GM19395 (cell line): Measurements from ENCODE around the gene MAD1L1.
A peak's percentile ranks its signal among the peaks of the same experiment; 100 is the strongest.

Source experiments
- ATAC-seq: cut with Tn5 transposase; IDR thresholded peaks from one replicate; pipeline ENCODE4 v1.9.1; 2021; ENCODE audit warnings: mild to moderate bottlenecking, moderate library complexity; ENCODE audit not compliant: unreplicated experiment

MAD1L1 gene

GRCh38 chr7:2258661-2259365 is 26.1 kb upstream of the MAD1L1 start:
- ATAC-seq: peak; percentile 66

DNA sequence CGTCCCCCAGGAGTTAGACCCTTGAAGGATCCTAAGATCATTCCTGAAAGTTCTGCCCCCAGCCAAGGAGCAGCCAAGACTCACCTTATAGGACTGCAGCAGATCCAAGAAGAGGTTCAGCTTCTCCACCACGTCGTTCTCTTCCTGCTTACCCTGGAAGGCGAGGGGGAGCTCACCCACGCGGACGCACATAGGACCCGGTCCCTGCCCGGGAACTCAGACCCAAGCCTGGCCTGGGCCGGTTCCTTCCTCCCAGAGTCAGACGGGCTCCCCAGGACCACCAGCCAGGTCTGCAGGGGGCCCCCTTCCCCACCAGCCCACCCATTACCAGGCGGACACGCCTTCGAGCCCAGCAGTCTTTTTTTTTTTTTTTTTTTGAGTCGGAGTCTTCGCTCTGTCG is 24.9 kb upstream of the MAD1L1 start:
- ATAC-seq: no peak

DNA sequence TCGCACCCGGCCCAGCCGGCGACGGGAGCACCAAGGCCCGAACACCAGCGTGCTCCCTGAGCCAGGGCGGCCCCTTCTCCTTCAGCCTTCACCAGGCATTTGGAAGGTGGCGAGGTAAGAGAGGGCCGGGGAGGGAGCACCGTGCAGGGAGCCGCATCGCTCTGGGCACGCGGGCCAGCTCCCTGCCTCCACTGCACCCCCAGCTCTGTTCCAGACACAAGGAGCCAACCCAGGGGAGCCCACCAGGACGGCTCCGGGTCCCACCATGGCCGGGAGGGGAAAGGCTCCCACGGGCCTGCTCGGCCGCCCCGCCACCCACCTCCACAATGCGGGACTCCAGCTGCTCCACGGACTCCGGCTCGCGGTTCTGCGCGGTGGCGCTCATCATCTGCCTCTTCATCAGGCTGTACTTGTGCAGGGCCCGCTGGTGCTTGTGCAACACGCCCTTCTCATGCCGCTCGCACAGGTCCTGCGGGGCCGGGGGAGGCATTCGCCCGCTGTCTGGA is 24.4 kb upstream of the MAD1L1 start:
- no peak for ATAC-seq

GRCh38 chr7:2256306-2257045 is 23.7 kb upstream of the MAD1L1 start:
- no peak for ATAC-seq

DNA sequence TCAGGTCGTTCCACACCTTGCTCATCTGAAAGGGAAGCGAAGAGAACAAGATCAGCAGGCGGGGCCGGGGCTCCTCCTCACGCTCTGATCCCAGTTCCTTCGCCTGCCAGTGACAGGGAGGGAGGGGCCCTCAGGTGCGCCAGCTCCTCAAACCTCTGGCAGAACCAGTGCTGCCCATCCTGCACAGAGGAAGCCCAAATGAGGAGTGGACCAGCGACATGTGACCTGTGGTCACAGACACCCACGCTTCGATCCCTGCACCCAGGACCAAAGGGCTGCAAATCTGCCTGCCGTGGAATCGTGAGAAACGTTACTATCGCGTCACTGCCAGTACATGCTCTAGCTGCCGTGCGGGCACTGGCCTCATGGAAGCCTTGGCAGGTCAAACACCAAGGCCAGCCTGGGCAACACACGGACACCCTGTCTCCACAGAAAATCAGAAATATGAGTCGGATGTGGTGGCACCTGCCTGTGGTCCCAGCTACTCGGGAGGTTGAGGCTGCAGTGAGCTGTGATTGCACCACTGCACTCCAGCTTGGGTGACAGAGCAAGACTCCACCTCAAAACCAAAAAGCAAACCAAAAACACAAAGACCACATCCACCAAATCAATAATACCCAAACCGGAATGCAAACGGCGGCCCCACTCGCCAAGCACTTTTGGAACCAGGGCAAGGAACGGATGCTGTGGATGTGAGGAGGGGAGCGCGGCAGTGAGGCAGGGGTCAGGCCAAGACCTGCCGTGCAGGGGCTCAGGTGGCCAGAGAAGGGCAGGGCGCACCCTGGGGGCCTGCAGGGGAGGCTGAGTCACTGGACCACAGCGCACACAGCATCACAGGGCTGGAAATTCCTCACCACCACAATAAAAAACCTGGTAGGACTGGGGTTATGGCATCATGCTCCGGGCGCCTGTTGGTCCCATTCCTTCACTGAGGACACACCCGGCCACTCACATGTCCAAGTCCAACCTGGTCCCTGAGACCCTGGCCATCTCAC is 22.7 kb upstream of the MAD1L1 start:
- no peak for ATAC-seq

DNA sequence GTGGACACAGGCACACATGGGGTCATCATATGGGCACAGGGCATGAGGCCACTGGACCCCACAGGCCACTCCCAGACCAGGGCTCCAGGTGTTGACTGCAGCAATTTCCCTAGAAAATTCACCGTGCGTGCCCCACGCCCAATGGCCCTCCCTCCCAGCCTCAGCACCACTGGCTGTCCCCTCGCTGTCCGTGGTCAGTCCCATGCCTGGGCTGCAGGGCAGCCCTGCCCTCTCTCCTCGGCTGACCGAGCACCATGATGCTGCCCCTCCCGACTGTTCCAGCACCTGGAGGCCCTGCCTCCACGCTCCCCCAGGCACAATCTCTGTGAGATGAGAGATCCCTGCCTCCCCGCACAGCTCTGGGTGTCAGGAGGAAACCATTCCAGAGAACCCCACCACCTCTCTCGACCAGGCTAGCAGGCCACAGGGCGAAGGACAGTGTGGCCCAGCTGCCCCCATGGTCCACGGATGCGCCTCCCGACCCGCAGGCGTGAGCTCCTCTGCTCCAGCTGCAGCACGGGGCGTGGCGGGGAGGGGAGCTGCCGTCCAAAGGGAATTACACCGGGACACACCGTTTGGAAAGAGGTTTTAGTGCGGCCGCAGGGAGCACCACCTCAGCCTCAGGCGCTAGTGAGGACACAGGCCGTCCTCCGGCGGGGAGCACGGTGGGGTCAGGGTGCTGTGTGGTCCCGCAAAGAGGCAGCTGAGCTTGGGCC is 21.8 kb upstream of the MAD1L1 start:
- ATAC-seq: no peak

DNA sequence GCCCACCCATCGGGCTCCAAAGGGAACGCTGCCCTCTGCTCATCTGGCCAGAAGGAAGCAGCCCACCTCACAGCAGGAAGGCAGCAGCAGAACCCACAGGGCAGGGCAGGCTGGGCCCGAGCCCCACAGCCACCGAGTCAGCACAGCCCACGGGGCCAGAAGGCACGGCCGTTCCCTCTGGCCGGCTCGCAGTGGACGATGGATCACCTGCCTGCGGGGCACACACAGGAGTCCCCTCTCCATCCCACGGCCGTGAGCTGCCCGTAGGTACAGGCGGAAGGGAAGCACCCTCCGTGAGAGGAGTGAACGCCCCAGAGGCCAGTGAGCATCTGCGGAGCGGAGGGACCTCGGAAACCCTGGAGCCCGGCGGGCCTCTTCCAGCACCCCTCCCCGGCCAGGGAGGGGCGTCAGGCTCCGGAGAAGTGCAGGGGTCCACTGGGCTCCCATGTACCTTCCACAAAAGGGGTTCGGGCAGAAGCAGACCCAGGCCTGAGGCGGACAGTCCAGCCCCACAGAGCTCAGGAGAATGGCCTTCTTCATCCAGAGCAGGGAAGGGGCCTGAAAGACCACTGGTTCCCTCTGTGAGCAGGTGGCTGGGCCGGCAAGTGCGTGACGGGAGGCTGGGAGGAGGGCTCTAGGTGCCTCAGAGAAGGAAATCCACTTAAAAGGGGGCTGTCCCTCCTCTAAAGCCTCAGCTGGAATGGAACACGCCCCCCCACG is 20.9 kb upstream of the MAD1L1 start:
- no peak for ATAC-seq

DNA sequence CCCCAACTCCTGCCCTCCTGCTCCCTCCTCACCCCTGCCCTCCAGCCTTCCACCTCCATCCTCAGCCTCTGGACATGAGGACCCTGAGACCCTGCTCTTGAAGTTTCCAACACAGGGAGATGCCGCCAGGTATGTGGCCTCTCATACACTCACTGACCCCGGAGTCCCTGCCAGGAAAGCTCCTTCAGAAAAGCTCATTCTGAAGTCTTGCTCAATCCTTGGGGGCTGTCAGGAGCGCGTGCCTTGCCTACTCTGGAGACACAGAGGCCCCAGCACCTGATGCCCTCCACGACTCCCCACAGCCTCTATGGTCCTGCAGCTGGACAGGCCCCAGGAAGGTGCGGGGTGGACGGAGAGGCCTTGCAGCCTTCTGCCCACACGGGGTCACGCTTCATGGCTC is 20.3 kb upstream of the MAD1L1 start:
- no peak for ATAC-seq

DNA sequence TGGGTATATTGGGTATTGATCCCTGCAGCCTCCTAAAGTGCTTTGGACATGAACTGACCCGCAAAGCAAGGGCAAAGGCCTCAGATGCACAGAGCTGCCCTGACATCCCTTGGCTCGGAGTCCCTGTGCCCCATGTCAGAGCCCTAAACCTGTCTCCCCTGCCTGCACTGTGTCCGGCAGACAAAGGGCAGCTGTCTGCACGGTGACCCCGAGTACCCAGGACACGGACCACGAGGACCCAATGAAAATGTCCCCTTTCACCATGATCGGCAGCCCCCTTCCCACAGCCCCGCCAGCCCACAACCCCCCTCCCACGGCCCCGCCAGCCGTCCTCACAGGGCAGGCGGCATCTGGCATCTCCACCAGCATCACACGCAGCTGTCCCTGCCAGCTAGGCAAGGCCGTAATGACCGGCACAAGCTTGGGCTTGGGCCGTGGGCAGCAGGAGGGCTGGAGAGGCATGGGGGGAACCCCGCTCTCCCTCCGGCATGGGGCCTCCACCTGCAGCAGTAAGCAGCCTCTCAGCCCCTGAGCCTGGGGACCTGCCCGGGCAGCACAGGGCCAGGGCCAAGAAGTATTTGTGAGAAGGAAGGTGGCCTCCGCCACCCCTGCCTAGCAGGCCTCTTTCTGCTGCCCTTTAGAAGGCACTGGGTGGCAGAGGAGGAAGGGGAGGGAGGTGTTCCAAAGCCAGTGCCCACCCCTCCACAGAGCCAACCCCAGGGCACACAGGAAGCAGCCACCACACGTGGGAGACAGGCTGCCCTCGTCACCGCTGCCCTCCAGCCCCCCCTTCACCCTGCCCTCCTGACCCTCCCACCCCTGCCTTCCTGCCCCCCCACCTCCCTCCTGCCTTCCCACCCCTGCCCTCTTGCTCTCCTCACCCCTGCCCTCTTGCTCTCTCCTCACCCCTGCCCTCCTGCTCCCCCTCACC is 19.4 kb upstream of the MAD1L1 start:
- no peak for ATAC-seq

GRCh38 chr7:2251381-2251780 is 18.6 kb upstream of the MAD1L1 start:
- no peak for ATAC-seq

DNA sequence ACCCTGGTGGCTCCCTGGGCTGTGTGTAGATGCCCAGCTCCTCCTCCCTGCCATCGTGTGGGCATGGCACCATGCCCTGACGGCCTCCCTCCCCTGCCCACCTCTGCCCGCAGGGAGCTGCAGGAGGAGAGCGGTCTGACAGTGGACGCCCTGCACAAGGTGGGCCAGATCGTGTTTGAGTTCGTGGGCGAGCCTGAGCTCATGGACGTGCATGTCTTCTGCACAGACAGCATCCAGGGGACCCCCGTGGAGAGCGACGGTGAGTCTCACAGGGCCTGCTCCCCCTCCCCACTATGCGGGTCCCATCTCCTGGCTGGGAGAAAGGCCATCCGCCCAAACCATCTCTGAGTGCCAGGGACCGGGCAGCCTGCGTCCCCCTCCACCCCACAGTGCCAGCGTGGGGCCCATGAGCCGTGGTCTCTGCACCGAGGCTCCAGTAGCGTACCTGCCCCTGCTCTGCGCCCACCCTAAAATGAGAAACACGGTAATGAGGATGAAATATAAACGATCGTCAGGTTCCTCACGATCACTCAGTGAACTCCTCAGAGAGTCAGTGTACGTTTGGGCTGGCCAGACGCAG is 17.1 kb upstream of the MAD1L1 start:
- no peak for ATAC-seq

GRCh38 chr7:2248984-2249694 is 16.4 kb upstream of the MAD1L1 start:
- peak; percentile 61 for ATAC-seq

DNA sequence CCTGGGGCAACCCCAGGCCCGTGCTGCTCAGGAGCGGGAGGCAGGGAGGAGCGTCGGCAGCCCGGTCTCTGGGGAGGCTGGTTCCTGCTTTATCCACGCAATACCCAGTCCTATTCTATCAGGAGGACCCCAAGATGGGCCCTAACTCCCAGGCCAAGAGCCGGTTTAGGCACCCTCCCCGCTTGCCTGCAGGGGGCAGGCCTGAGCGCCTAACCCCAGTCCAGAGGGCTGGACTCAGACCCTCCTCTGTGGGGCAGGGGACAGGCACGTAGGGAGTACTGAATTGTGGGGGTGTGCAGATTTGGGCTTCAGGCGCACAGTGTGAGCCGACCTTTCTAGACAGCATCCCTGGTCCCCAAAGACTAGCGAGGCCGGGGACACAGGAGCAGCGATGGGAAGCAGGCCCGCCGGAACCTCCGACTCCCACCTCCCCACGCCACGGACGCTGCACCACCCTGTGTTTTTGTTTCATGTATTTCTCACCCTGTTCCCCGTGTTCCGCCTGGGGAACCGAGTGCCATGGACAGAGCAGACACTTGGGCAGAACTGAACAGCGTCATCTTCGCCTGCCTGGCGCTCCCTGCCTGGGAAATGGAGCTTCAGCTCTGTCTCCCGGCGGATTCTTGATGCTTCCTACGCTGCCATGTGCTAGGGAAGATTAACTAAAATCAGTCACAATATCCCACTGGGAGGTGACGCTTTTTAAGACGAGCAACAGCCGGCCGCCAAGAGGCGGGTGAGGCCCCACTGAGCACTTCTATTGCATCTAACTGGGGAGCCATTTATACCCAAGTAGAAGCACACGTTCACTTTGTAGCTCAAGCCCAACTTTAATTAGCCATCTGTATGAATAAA is 14.6 kb upstream of the MAD1L1 start:
- no peak for ATAC-seq

DNA sequence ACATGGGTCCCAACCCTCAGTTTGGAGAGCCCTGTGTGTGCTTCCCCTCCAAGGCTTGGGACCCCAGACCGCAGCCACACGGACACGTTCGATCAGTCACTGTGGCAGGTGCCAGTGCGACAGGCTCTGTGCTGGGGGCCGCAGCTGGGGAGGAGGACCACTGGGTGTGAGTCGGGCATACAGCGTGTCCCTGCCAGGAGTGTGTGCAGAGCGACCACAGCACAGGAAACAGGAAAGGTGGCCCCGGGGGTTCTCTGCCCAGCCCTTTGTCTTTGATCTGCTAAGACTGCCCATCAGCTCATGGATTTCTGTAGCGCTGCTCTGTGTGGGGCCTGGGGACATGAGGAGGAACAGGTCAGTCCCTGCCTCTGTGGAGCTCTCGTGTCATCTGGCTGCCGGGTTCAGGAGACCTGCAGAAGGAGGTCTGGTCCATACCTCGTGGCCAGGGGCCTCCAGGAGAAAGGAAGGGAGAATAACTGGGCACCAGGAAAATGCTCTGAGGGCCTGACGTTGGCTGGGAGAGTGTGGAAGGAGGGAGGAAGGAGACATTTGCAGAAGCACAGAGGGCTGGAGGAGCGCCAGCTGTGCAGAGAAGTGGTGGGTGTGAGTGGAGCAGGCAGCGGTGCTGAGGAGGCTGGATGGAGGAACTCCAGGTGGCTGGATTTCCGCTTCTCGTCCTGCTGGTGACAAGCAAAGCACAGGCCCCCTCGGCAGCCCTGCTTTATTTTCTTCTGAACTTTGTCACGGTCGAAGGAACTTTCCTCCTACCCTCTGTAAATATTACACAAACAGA is 13.3 kb upstream of the MAD1L1 start:
- no peak for ATAC-seq

- no peak for ATAC-seq
Observed at GRCh38 chr7:2244404-2244995, 11.8 kb upstream of the MAD1L1 start.

DNA sequence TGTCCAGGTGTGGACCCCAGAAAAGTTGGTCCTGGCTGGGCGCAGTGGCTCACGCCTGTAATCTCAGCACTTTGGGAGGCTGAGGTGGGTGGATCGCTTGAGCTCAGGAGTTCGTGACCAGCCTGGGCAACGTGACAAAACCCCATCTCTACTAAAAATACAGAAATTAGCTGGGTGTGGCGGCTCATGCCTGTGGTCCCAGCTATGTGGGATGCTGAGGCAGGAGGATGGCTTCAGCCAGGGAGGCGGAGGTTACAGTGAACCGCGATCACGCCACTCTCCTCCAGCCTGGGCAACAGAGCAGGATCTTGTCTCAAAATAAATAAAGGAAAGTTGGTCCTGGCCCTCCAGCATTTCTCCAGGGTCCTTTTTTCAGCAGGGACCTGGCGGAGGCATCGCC is 10.7 kb upstream of the MAD1L1 start:
- no peak for ATAC-seq
